GM12875 (cell line): Measurements from ENCODE around the gene RPS6KB2.

ENCODE experiments used
- H3K4me3 ChIP-seq: one replicate; pipeline ENCODE4 v1.5.1; 2011; ENCODE audit warnings: low read depth, low read length, control low read depth
- CTCF ChIP-seq: IDR thresholded peaks from 2 replicates; pipeline ENCODE4 v1.5.1; 2011; ENCODE audit warnings: low read depth, mild to moderate bottlenecking, control low read depth, inconsistent platforms, low read length, moderate library complexity, borderline replicate concordance; ENCODE audit not compliant: insufficient read depth

The RPS6KB2 gene

GRCh38 chr11:67482275-67482826, 54.1 kb downstream of the RPS6KB2 start:
- H3K4me3 ChIP-seq = peak overlapping the region; percentile 81
- TF ChIP-seq CTCF = no peak

GRCh38 chr11:67482827-67483798, 54.8 kb downstream of the RPS6KB2 start, which contains the start of gene AIP:
AIP (plus strand) TSS chr11:67483026; CDS start chr11:67483159, 133 bp downstream.
- no peak for TF ChIP-seq CTCF
- peak within 1 kb of the TSS; percentile 81 for H3K4me3 ChIP-seq

- TF ChIP-seq CTCF = no peak
- H3K4me3 ChIP-seq = peak overlapping the region; percentile 81
Observed at GRCh38 chr11:67483831-67484665, 55.8 kb downstream of the RPS6KB2 start.

GRCh38 chr11:67484847-67485311, 56.6 kb downstream of the RPS6KB2 start:
- H3K4me3 ChIP-seq = peak overlapping the region; percentile 81
- TF ChIP-seq CTCF = no peak
